Hepatocyte (in vitro differentiated cells): Measurements from ENCODE around the gene S100A5.

Experiments used
- EZH2 ChIP-seq: fragments of 200-600 bp; sonication (generic); IDR thresholded peaks from 2 replicates; pipeline ENCODE4 v1.6.1; 2016; ENCODE audit warnings: antibody characterized with exemption, mild to moderate bottlenecking, borderline replicate concordance
- EZH2phosphoT487 ChIP-seq: fragments of 200-600 bp; sonication (generic); IDR thresholded peaks from one replicate; pipeline ENCODE4 v1.6.1; 2018; ENCODE audit warnings: antibody characterized with exemption, mild to moderate bottlenecking, low read depth, moderate library complexity; ENCODE audit not compliant: unreplicated experiment, severe bottlenecking
- TF ChIP-seq, protein P1 (sequence below): fragments of 200-600 bp; sonication (generic); IDR thresholded peaks from 2 replicates; pipeline ENCODE4 v1.5.1; 2016; ENCODE audit warnings: antibody characterized with exemption, mild to moderate bottlenecking; ENCODE audit not compliant: poor library complexity

DNA sequence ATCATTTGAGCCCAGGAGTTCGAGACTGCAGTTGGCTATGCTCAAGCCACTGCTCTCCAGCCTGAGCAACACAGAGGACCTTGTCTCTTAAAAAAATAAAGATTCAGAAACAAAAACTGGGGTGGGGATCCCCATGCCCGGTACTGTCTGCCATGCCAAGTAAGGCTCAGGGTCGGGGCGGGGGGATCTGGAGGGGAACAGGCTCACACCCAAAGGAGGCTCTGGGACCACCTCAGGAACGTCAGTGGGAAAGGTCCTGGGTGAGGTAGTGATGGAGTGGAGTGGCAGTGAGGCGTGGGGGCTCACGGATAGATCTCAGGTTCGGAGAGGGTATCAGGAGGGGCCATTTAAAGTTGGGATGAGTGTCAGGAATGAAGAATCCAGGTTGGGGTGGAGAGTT is 5.6 kb upstream of the S100A5 start:
- TF ChIP-seq, protein P1, sequence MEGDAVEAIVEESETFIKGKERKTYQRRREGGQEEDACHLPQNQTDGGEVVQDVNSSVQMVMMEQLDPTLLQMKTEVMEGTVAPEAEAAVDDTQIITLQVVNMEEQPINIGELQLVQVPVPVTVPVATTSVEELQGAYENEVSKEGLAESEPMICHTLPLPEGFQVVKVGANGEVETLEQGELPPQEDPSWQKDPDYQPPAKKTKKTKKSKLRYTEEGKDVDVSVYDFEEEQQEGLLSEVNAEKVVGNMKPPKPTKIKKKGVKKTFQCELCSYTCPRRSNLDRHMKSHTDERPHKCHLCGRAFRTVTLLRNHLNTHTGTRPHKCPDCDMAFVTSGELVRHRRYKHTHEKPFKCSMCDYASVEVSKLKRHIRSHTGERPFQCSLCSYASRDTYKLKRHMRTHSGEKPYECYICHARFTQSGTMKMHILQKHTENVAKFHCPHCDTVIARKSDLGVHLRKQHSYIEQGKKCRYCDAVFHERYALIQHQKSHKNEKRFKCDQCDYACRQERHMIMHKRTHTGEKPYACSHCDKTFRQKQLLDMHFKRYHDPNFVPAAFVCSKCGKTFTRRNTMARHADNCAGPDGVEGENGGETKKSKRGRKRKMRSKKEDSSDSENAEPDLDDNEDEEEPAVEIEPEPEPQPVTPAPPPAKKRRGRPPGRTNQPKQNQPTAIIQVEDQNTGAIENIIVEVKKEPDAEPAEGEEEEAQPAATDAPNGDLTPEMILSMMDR, result no peak
- no peak for TF ChIP-seq EZH2phosphoT487
- no peak for TF ChIP-seq EZH2
